Measurements from ENCODE around the gene NLN.
"Not testable (repeated sequence)": the region's sequence is repeated elsewhere in the genome, so short reads cannot be mapped to it uniquely, and the experiment has no call there.

The NLN gene

DNA sequence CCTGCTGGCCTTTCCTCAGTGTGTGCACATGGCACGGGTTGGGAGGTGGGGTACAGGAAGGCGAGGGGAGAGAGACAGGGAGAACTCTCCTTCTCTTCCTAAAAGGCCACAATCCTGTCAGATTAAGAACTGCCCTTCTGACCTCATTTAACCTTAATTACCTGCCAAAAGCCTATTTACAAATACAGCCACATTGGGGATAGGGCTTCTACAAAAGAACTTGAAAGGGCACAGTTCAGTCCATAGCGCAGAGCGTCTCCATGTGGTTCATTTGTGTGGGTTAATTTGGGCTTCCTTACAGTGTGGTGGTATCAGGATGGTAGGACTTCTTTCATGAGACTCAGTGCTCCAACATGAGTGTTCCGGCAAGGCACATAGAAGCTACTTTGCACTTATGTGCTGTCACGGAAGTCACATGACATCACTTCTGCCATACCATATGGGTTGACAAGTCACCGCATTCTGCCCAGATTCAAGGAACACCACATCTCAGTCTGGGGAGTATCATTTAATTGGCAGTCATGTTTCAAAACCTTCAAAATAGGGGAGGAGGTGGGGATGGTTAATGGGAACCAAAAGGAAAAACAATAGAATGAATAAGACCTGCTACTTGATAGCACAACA, 46.8 kb downstream of the NLN start:
- no peaks in the 10 kb centered on the region for H3K27me3 ChIP-seq (ENCODE audit: insufficient read depth, low read depth)
- no peaks in the 10 kb centered on the region for H3K79me2 ChIP-seq (ENCODE audit: insufficient read depth, low read depth)
- no peaks in the 10 kb centered on the region for H4K20me1 ChIP-seq (ENCODE audit: insufficient read depth)
- H3K27ac ChIP-seq, result no peak overlapping the region
- no peak overlapping the region for H3K9ac ChIP-seq
- no peaks in the 10 kb centered on the region for H3K36me3 ChIP-seq (ENCODE audit: insufficient read depth)
- peaks cover 6% of the 10 kb centered on the region for H3K4me1 ChIP-seq (ENCODE audit: low read depth, poor library complexity, severe bottlenecking)
- no peak overlapping the region for H3K4me2 ChIP-seq
- no peak overlapping the region for H2AFZ ChIP-seq (ENCODE audit: low read depth)
- H3K4me3 ChIP-seq (IDR thresholded peaks at IDR 0.05; ENCODE audit: insufficient read depth, low read depth, low read length), result no peak overlapping the region
- TF ChIP-seq, protein P1, sequence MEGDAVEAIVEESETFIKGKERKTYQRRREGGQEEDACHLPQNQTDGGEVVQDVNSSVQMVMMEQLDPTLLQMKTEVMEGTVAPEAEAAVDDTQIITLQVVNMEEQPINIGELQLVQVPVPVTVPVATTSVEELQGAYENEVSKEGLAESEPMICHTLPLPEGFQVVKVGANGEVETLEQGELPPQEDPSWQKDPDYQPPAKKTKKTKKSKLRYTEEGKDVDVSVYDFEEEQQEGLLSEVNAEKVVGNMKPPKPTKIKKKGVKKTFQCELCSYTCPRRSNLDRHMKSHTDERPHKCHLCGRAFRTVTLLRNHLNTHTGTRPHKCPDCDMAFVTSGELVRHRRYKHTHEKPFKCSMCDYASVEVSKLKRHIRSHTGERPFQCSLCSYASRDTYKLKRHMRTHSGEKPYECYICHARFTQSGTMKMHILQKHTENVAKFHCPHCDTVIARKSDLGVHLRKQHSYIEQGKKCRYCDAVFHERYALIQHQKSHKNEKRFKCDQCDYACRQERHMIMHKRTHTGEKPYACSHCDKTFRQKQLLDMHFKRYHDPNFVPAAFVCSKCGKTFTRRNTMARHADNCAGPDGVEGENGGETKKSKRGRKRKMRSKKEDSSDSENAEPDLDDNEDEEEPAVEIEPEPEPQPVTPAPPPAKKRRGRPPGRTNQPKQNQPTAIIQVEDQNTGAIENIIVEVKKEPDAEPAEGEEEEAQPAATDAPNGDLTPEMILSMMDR (conservative IDR thresholded peaks at IDR 0.05; ENCODE audit: low read depth, low read length), result no peak

DNA sequence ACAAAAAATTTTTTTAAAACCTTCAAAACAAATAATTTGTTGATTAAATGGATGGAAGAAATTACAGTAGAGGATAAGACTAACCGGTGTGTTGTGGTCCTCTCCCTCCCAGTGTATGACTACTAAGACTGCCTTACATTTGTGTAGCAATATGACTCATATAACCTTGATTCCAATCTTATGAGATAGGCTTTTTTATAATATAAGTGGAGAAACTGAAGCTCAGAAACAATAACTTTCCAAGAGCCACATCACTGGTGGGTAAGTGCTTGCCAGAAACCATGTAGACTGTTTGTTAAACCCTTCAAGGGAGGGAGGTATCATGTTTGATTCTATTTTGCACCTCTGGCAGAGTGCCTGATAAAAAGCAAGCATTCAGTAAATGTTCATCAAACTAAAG, 47.5 kb downstream of the NLN start:
- TF ChIP-seq, protein P1 (conservative IDR thresholded peaks at IDR 0.05; ENCODE audit: low read depth, low read length), result no peak
- H3K27me3 ChIP-seq (ENCODE audit: insufficient read depth, low read depth), result no peaks in the 10 kb centered on the region
- H3K36me3 ChIP-seq (ENCODE audit: insufficient read depth), result no peaks in the 10 kb centered on the region
- no peak overlapping the region for H3K4me3 ChIP-seq (IDR thresholded peaks at IDR 0.05; ENCODE audit: insufficient read depth, low read depth, low read length)
- no peak overlapping the region for H3K27ac ChIP-seq
- no peak overlapping the region for H3K9ac ChIP-seq
- H3K4me1 ChIP-seq (ENCODE audit: low read depth, poor library complexity, severe bottlenecking), result peaks cover 13% of the 10 kb centered on the region
- no peaks in the 10 kb centered on the region for H4K20me1 ChIP-seq (ENCODE audit: insufficient read depth)
- no peak overlapping the region for H3K4me2 ChIP-seq
- no peak overlapping the region for H2AFZ ChIP-seq (ENCODE audit: low read depth)
- no peaks in the 10 kb centered on the region for H3K79me2 ChIP-seq (ENCODE audit: insufficient read depth, low read depth)

DNA sequence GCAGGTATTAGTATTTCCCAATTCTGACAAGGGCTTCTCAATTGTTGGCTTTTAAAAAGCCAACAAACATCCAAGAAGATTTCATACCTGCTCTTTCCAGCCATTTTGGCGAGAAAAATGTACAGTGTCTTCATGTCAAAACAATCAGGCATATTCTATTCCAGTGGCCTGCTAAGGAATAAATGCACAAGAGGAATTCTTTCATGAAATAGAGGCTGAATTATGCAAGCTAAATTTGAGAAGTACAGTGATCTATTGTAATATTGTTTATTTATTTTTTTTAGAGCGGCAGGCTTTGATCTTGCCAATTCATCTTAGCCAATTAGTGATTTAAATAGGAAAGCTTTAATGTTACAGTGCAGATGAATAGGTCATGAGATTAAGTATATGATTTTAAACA, 49.3 kb downstream of the NLN start:
- peaks cover 30% of the 10 kb centered on the region for H3K4me1 ChIP-seq (ENCODE audit: low read depth, poor library complexity, severe bottlenecking)
- H4K20me1 ChIP-seq (ENCODE audit: insufficient read depth), result no peaks in the 10 kb centered on the region
- no peaks in the 10 kb centered on the region for H3K27me3 ChIP-seq (ENCODE audit: insufficient read depth, low read depth)
- H3K9ac ChIP-seq, result no peak overlapping the region
- no peak overlapping the region for H3K27ac ChIP-seq
- no peaks in the 10 kb centered on the region for H3K79me2 ChIP-seq (ENCODE audit: insufficient read depth, low read depth)
- TF ChIP-seq, protein P1 (conservative IDR thresholded peaks at IDR 0.05; ENCODE audit: low read depth, low read length), result no peak
- H3K4me2 ChIP-seq, result no peak overlapping the region
- H2AFZ ChIP-seq (ENCODE audit: low read depth), result no peak overlapping the region
- H3K36me3 ChIP-seq (ENCODE audit: insufficient read depth), result no peaks in the 10 kb centered on the region
- H3K4me3 ChIP-seq (IDR thresholded peaks at IDR 0.05; ENCODE audit: insufficient read depth, low read depth, low read length), result no peak overlapping the region

DNA sequence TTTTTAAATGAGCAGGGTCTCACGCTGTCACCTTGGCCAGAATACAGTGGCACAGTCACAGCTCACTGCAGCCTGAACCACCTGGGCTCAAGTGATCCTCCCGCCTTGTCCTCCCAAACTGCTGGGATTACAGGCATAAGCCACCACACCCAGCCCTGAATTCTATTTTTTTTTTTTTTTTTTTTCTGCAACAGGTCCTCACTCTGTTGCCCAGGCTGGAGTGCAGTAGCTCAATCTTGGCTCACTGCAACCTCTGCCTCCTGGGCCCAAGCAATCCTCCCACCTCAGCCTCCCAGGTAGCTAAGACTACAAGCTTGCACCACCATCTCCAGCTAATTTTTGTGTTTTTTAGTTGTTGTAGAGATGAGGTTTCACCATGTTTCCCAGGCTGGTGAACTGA, 51.0 kb downstream of the NLN start:
- not testable (repeated sequence) for H3K36me3 ChIP-seq (ENCODE audit: insufficient read depth); H3K27ac ChIP-seq; H4K20me1 ChIP-seq (ENCODE audit: insufficient read depth); H3K9ac ChIP-seq; H3K4me2 ChIP-seq; H2AFZ ChIP-seq (ENCODE audit: low read depth); H3K27me3 ChIP-seq (ENCODE audit: insufficient read depth, low read depth); H3K79me2 ChIP-seq (ENCODE audit: insufficient read depth, low read depth); H3K4me3 ChIP-seq (IDR thresholded peaks at IDR 0.05; ENCODE audit: insufficient read depth, low read depth, low read length)
- H3K4me1 ChIP-seq (ENCODE audit: low read depth, poor library complexity, severe bottlenecking), result peaks cover 47% of the 10 kb centered on the region

DNA sequence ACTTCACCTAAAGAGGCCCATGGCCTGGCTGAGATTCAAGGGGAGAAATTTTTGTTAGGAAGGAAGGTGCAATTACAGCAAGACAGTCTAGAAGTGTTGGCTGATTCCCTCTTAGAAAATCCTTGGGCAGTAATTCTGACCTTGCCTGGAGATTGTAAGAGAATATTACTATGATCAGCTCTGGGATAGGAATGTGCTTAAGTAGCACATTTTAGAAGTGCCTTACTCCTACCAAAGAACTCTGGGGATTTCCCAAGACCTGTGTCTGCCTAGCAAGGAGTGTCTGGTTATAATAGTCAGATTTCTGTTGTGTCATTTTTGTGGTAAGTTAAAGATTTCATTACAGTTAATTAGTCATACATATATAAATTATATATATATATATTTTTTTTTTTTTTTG, 52.3 kb downstream of the NLN start:
- Histone ChIP-seq H3K4me1 (ENCODE audit: low read depth, poor library complexity, severe bottlenecking) (peaks cover 61% of the 10 kb centered on the region), H3K27me3 (ENCODE audit: insufficient read depth, low read depth) (no peaks in the 10 kb centered on the region), H3K9ac (no peak overlapping the region), H4K20me1 (ENCODE audit: insufficient read depth) (no peaks in the 10 kb centered on the region), H3K36me3 (ENCODE audit: insufficient read depth) (no peaks in the 10 kb centered on the region), H3K4me3 (IDR thresholded peaks at IDR 0.05; ENCODE audit: insufficient read depth, low read depth, low read length) (no peak overlapping the region), H3K79me2 (ENCODE audit: insufficient read depth, low read depth) (no peaks in the 10 kb centered on the region), H3K4me2 (peak overlapping the region; percentile 69), H2AFZ (ENCODE audit: low read depth) (no peak overlapping the region), H3K27ac (peak overlapping the region; percentile 15; the same call in 1 of the 2 replicates)
- TF ChIP-seq, protein P1 (conservative IDR thresholded peaks at IDR 0.05; ENCODE audit: low read depth, low read length), result no peak

Data from KMS-11 (cell line).